Measurements from ENCODE around the gene AVP.

DNA sequence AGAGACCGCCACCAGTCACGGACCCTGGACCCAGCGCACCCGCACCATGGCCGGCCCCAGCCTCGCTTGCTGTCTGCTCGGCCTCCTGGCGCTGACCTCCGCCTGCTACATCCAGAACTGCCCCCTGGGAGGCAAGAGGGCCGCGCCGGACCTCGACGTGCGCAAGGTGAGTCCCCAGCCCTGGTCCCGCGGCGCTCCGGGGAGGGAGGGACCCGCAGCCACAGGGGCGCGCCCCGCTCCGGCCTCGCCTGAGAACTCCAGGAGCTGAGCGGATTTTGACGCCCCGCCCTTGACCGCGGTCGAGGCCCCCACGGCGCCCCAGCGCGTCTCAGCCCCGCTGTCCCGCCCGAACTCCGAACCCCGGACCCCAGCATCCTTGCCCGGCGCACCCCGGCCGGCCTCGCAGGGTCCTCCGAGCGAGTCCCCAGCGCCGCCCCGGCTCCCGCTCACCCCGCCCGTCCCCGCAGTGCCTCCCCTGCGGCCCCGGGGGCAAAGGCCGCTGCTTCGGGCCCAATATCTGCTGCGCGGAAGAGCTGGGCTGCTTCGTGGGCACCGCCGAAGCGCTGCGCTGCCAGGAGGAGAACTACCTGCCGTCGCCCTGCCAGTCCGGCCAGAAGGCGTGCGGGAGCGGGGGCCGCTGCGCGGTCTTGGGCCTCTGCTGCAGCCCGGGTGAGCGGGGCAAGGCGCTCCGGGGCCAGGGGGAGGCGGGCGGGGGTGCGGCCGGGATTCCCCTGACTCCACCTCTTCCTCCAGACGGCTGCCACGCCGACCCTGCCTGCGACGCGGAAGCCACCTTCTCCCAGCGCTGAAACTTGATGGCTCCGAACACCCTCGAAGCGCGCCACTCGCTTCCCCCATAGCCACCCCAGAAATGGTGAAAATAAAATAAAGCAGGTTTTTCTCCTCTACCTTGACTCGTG, 12.7 kb downstream of the AVP start, which contains the start of gene OXT:
- no peak for TF ChIP-seq CTCF (IDR thresholded peaks at IDR 0.05; ENCODE audit: low read depth, low read length, poor library complexity, severe bottlenecking)
- no peak for TF ChIP-seq EZH2phosphoT487 (IDR thresholded peaks at IDR 0.05; ENCODE audit: borderline replicate concordance, low read length)

All from DOHH2 (cell line).